Measurements from ENCODE around the gene HECTD1. TPM values are rescaled to one million over a fixed set of nuclear protein-coding genes. Genes with fewer than 3 reads are reported as not detected.

HECTD1 gene
- total RNA-seq, 1 experiment from 2014 or later = 88.5 TPM

DNA sequence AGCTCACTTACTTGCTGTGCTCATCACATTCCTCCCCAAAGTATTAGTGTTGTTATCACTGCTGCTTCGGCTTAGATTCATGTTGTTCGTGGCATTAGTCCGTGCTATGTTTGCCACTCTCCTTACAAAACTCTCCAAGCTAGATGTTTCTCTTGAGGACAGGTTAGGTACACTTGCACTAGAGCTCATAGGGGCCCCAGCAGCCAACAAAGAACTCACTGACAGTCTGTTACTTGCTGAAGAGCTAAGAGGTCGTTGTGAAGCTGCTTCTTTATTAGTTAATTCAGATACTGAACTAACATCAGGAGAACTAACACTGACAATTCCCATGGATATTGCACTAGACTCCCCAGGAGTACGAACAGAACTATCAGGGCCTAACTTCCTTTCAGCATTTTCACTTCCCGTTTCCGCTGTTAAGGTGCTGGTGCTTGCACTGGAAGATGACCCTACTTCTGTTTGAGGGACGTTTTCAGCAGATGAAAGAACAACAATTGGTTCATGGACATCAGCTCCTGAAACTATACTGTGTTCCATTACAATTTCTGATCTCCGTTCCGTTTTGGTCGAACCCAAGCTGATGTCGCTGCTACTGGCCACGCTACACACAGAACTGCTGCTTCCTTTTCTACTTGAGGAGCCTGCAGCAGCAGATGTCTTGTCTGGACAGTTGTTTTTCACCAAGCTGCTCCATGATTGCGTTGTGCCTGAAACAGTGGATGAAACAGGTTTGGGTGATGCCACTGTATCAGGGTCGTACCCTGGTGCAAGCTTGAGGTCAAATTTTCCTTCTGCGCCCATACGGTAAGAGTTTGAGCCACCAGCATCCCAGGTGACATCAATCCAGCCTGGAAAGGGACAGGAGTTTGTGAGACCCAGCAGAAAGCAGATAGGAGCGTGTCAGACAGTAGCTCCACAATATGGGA is 78.7 kb downstream of the HECTD1 start:
- Mint-ChIP-seq H3K4me1 (peaks cover 6% of the 10 kb centered on the region), H3K9me3 (no peaks in the 10 kb centered on the region), H3K4me3 (no peak overlapping the region), H3K27ac (peak overlapping the region; percentile 37), H3K27me3 (ENCODE audit: low read depth) (no peaks in the 10 kb centered on the region), H3K36me3 (peaks cover 36% of the 10 kb centered on the region)
- TF ChIP-seq, protein P1, sequence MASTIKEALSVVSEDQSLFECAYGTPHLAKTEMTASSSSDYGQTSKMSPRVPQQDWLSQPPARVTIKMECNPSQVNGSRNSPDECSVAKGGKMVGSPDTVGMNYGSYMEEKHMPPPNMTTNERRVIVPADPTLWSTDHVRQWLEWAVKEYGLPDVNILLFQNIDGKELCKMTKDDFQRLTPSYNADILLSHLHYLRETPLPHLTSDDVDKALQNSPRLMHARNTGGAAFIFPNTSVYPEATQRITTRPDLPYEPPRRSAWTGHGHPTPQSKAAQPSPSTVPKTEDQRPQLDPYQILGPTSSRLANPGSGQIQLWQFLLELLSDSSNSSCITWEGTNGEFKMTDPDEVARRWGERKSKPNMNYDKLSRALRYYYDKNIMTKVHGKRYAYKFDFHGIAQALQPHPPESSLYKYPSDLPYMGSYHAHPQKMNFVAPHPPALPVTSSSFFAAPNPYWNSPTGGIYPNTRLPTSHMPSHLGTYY (CRISPR knock-in tag; IDR thresholded peaks at IDR 0.05) = no peak
- TF ChIP-seq, protein P2, sequence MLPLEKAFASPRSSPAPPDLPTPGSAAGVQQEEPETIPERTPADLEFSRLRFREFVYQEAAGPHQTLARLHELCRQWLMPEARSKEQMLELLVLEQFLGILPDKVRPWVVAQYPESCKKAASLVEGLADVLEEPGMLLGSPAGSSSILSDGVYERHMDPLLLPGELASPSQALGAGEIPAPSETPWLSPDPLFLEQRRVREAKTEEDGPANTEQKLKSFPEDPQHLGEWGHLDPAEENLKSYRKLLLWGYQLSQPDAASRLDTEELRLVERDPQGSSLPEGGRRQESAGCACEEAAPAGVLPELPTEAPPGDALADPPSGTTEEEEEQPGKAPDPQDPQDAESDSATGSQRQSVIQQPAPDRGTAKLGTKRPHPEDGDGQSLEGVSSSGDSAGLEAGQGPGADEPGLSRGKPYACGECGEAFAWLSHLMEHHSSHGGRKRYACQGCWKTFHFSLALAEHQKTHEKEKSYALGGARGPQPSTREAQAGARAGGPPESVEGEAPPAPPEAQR (CRISPR knock-in tag; IDR thresholded peaks at IDR 0.05) = no peak
- TF ChIP-seq SMAD3 (CRISPR knock-in tag; IDR thresholded peaks at IDR 0.05; ENCODE audit: borderline replicate concordance) (no peak), MYBL2 (CRISPR knock-in tag; IDR thresholded peaks at IDR 0.05) (no peak), ZNF416 (CRISPR knock-in tag; IDR thresholded peaks at IDR 0.05) (no peak), ESRRA (CRISPR knock-in tag; IDR thresholded peaks at IDR 0.05; ENCODE audit: borderline replicate concordance) (no peak), ZNF232 (CRISPR knock-in tag; IDR thresholded peaks at IDR 0.05) (no peak), PRRX2 (CRISPR knock-in tag; IDR thresholded peaks at IDR 0.05) (no peak), HMGA2 (CRISPR knock-in tag; IDR thresholded peaks at IDR 0.05) (no peak), TEAD1 (CRISPR knock-in tag; IDR thresholded peaks at IDR 0.05) (no peak), FOXJ3 (CRISPR knock-in tag; IDR thresholded peaks at IDR 0.05; ENCODE audit: borderline replicate concordance) (no peak), RORB (CRISPR knock-in tag; IDR thresholded peaks at IDR 0.05) (no peak)
- TF ChIP-seq, protein P3, sequence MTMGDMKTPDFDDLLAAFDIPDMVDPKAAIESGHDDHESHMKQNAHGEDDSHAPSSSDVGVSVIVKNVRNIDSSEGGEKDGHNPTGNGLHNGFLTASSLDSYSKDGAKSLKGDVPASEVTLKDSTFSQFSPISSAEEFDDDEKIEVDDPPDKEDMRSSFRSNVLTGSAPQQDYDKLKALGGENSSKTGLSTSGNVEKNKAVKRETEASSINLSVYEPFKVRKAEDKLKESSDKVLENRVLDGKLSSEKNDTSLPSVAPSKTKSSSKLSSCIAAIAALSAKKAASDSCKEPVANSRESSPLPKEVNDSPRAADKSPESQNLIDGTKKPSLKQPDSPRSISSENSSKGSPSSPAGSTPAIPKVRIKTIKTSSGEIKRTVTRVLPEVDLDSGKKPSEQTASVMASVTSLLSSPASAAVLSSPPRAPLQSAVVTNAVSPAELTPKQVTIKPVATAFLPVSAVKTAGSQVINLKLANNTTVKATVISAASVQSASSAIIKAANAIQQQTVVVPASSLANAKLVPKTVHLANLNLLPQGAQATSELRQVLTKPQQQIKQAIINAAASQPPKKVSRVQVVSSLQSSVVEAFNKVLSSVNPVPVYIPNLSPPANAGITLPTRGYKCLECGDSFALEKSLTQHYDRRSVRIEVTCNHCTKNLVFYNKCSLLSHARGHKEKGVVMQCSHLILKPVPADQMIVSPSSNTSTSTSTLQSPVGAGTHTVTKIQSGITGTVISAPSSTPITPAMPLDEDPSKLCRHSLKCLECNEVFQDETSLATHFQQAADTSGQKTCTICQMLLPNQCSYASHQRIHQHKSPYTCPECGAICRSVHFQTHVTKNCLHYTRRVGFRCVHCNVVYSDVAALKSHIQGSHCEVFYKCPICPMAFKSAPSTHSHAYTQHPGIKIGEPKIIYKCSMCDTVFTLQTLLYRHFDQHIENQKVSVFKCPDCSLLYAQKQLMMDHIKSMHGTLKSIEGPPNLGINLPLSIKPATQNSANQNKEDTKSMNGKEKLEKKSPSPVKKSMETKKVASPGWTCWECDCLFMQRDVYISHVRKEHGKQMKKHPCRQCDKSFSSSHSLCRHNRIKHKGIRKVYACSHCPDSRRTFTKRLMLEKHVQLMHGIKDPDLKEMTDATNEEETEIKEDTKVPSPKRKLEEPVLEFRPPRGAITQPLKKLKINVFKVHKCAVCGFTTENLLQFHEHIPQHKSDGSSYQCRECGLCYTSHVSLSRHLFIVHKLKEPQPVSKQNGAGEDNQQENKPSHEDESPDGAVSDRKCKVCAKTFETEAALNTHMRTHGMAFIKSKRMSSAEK (CRISPR knock-in tag; IDR thresholded peaks at IDR 0.05; ENCODE audit: borderline replicate concordance) = no peak
- TF ChIP-seq, protein P4, sequence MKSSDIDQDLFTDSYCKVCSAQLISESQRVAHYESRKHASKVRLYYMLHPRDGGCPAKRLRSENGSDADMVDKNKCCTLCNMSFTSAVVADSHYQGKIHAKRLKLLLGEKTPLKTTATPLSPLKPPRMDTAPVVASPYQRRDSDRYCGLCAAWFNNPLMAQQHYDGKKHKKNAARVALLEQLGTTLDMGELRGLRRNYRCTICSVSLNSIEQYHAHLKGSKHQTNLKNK (CRISPR knock-in tag; IDR thresholded peaks at IDR 0.05) = no peak
- ATAC-seq = no peak
- CTCF ChIA-PET = no interaction called here
- no peak for DNase-seq (ENCODE audit: low spot score)
- POLR2A ChIA-PET = no interaction called here

DNA sequence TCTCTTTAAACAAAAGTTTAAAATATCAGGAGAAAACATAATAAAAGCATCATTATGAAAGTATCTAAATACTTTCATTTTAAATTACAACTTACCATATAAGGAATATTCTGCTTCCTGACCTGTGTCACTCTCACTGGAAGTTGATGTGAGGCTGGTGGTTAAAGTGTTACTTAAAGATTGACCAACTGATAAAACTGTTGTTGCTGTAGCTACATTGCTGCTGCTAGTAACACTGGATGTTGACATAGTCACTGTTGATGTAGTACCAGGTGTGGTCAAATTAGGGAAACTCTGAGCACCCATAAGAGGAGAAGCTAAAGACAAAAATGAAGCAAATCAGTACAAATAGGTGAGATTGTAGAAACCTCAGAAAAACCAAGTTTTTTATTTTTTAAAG is 79.9 kb downstream of the HECTD1 start:
- Mint-ChIP-seq H3K4me1 (peaks cover 18% of the 10 kb centered on the region), H3K27me3 (ENCODE audit: low read depth) (no peaks in the 10 kb centered on the region), H3K4me3 (no peak overlapping the region), H3K36me3 (peaks cover 32% of the 10 kb centered on the region), H3K9me3 (no peaks in the 10 kb centered on the region), H3K27ac (no peak overlapping the region)
- ChIA-PET POLR2A (no interaction called here), CTCF (no interaction called here)
- ATAC-seq (no peak), DNase-seq (ENCODE audit: low spot score) (no peak)
- TF ChIP-seq, protein P5, sequence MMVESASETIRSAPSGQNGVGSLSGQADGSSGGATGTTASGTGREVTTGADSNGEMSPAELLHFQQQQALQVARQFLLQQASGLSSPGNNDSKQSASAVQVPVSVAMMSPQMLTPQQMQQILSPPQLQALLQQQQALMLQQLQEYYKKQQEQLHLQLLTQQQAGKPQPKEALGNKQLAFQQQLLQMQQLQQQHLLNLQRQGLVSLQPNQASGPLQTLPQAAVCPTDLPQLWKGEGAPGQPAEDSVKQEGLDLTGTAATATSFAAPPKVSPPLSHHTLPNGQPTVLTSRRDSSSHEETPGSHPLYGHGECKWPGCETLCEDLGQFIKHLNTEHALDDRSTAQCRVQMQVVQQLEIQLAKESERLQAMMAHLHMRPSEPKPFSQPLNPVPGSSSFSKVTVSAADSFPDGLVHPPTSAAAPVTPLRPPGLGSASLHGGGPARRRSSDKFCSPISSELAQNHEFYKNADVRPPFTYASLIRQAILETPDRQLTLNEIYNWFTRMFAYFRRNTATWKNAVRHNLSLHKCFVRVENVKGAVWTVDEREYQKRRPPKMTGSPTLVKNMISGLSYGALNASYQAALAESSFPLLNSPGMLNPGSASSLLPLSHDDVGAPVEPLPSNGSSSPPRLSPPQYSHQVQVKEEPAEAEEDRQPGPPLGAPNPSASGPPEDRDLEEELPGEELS (CRISPR knock-in tag; IDR thresholded peaks at IDR 0.05) = no peak
- TF ChIP-seq GABPB1 (CRISPR knock-in tag; IDR thresholded peaks at IDR 0.05) = peak; percentile 14; the same call in 1 of the 2 replicates

All from WTC11 (cell line).